NB4 (cell line): ENCODE measurements around the gene C6orf15.

ENCODE experiments used
- TF ChIP-seq, protein P1 (sequence below): IDR thresholded peaks from one replicate; pipeline ENCODE4 v1.5.1; 2012; ENCODE audit warnings: low read depth, low read length
- TF ChIP-seq, protein P2 (sequence below): IDR thresholded peaks from 2 replicates; pipeline ENCODE4 v1.6.1; 2011; ENCODE audit warnings: low read depth, low read length

DNA sequence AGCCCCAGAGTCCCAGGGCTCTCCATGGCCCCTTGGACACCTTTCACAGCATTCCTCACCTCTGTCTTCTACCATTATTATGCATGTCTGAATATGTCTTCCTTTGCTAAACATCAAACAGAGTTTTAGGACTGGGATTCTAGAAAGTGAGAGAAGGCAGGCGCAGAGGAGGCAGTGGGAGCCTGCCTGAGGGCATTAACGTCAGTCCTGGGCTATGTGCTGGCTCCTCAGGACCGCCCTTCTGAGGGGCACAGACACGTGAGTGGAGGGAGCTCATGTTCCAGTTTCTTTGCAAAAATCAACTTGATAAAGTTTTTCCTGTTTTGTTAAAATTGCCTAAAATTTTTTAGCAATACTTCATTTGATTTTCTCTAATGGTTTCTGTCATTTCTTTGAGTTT lies 38.0 kb downstream of the C6orf15 start:
- TF ChIP-seq, protein P1, sequence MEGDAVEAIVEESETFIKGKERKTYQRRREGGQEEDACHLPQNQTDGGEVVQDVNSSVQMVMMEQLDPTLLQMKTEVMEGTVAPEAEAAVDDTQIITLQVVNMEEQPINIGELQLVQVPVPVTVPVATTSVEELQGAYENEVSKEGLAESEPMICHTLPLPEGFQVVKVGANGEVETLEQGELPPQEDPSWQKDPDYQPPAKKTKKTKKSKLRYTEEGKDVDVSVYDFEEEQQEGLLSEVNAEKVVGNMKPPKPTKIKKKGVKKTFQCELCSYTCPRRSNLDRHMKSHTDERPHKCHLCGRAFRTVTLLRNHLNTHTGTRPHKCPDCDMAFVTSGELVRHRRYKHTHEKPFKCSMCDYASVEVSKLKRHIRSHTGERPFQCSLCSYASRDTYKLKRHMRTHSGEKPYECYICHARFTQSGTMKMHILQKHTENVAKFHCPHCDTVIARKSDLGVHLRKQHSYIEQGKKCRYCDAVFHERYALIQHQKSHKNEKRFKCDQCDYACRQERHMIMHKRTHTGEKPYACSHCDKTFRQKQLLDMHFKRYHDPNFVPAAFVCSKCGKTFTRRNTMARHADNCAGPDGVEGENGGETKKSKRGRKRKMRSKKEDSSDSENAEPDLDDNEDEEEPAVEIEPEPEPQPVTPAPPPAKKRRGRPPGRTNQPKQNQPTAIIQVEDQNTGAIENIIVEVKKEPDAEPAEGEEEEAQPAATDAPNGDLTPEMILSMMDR = no peak
- TF ChIP-seq, protein P2, sequence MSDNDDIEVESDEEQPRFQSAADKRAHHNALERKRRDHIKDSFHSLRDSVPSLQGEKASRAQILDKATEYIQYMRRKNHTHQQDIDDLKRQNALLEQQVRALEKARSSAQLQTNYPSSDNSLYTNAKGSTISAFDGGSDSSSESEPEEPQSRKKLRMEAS = no peak
